Naive thymus-derived CD4-positive, alpha-beta T cell (primary cell): Measurements from ENCODE around the gene CCDC194. TPM values are rescaled to one million over a fixed set of nuclear protein-coding genes. Genes with fewer than 3 reads are reported as not detected.

Experiments used
- ATAC-seq: fragments of 150-1000 bp; cut with Tn5 transposase; 2 replicates; pipeline ENCODE4 v1.10.0; 2021; ENCODE audit warnings: mild to moderate bottlenecking, moderate library complexity
- CTCF ChIA-PET: fragments of 350-600 bp; sonication (Branson Sonifier 250); formaldehyde crosslinking; loops from one replicate; lab custom pipeline; 2021; ENCODE audit warnings: antibody characterized with exemption; lab: Charles Lee
- POLR2A ChIA-PET: fragments of 350-600 bp; sonication (Branson Sonifier 250); formaldehyde crosslinking; loops from one replicate; lab custom pipeline; 2021; ENCODE audit warnings: antibody characterized with exemption, inconsistent platforms; lab: Charles Lee
- DNase-seq, 9 donors: peaks; one replicate each; pipeline versions ENCODE4 v3.0.0 to v3.0.0-alpha.2; 2020 to 2022; ENCODE audit warnings: mixed read lengths in 1 of 9
- H3K27ac ChIP-seq: one replicate; pipeline ENCODE4 v1.7.0; 2013; ENCODE audit warnings: mild to moderate bottlenecking, low read depth, low read length, moderate library complexity
- H3K27me3 ChIP-seq, 2 donors: one replicate each; pipeline ENCODE4 v1.7.0; 2013; ENCODE audit warnings: low read length in 2 of 2, mild to moderate bottlenecking in 2 of 2, moderate library complexity in 2 of 2; ENCODE audit not compliant: control insufficient read depth in 2 of 2, insufficient read depth in 2 of 2
- H3K36me3 ChIP-seq, 3 experiments: 1 replicate in 2 of 3; 2 replicates in 1 of 3; pipeline ENCODE4 v1.7.0; 2013; ENCODE audit warnings: low read length in 3 of 3, mild to moderate bottlenecking in 3 of 3, moderate library complexity in 1 of 3; ENCODE audit not compliant: insufficient read depth in 3 of 3, control insufficient read depth in 2 of 3
- H3K4me1 ChIP-seq, 2 donors: one replicate each; pipeline ENCODE4 v1.7.0; 2013; ENCODE audit warnings: low read length in 2 of 2, mild to moderate bottlenecking in 2 of 2, moderate library complexity in 1 of 2; ENCODE audit not compliant: control insufficient read depth in 2 of 2, insufficient read depth in 2 of 2
- H3K4me3 ChIP-seq: 2 replicates; pipeline ENCODE4 v1.7.0; 2013; ENCODE audit warnings: mild to moderate bottlenecking, low read length
- H3K9me3 ChIP-seq, 3 experiments: 1 replicate in 2 of 3; 2 replicates in 1 of 3; pipeline ENCODE4 v1.7.0; 2013; ENCODE audit warnings: low read length in 3 of 3; ENCODE audit not compliant: control insufficient read depth in 2 of 3
- H3K27ac Mint-ChIP-seq, 9 donors: one replicate each; pipeline ENCODE4 v1.8.0; 2020 to 2022; ENCODE audit warnings: mixed read lengths in 9 of 9, mild to moderate bottlenecking in 8 of 9, moderate library complexity in 5 of 9, inconsistent platforms in 2 of 9
- H3K27me3 Mint-ChIP-seq, 5 donors: one replicate each; pipeline ENCODE4 v1.8.0; 2021 to 2022; ENCODE audit warnings: mixed read lengths in 5 of 5, mild to moderate bottlenecking in 1 of 5
- H3K36me3 Mint-ChIP-seq, 5 donors: one replicate each; pipeline ENCODE4 v1.8.0; 2020 to 2022; ENCODE audit warnings: mixed read lengths in 5 of 5, mild to moderate bottlenecking in 3 of 5, inconsistent platforms in 1 of 5
- H3K4me1 Mint-ChIP-seq, 7 donors: one replicate each; pipeline ENCODE4 v1.8.0; 2020 to 2022; ENCODE audit warnings: mixed read lengths in 7 of 7, mild to moderate bottlenecking in 3 of 7, inconsistent platforms in 1 of 7
- H3K4me3 Mint-ChIP-seq, 10 donors: one replicate each; pipeline ENCODE4 v1.8.0; 2020 to 2022; ENCODE audit warnings: mild to moderate bottlenecking in 10 of 10, mixed read lengths in 10 of 10, moderate library complexity in 6 of 10, inconsistent platforms in 2 of 10
- H3K9me3 Mint-ChIP-seq, 11 donors: one replicate each; pipeline ENCODE4 v1.8.0; 2020 to 2022; ENCODE audit warnings: mixed read lengths in 11 of 11, mild to moderate bottlenecking in 4 of 11, inconsistent platforms in 1 of 11, moderate library complexity in 1 of 11
- intact Hi-C, 2 donors: fragments of 100-400 bp; cut with micrococcal nuclease; formaldehyde crosslinking; loops; one replicate each; pipeline ENCODE4 v1.15.1; 2023
- polyA plus RNA-seq, 2 donors: library from polyadenylated mRNA; unstranded; fragments of 300-500 nt; fragmentation: Illumina TruSeq; gene quantifications; one replicate each; pipeline ENCODE4 v1.2.3, GENCODE V29; 2021
- total RNA-seq, 6 experiments: library from RNA in 5 of 6; stranded (reverse) in 5 of 6; gene quantifications; 1 replicate in 5 of 6; 2 replicates in 1 of 6; pipeline ENCODE4 v1.2.3 and lab custom pipeline; 2021 to 2026

CCDC194 gene
- total and polyA plus RNA-seq, 7 experiments from 2014 or later = 0.47 to 4.8 (median 2.3) TPM; not detected in 2

- ATAC-seq (peak; percentile 99), DNase-seq (peak; percentile 85 to 98 (median 96))
- no peaks in the 10 kb centered on the region for H3K27me3 ChIP-seq
These were observed 25.9 kb upstream of the CCDC194 start, which contains the start of gene MVB12A for GRCh38 chr19:17419621-17420474. Gene MVB12A (plus strand): TSS chr19:17420047. CDS start chr19:17420136, 89 bp downstream.

GRCh38 chr19:17419154-17419620, 25.2 kb upstream of the CCDC194 start:
- Histone ChIP-seq H3K9me3 (no peaks in the 10 kb centered on the region), H3K27me3 (no peaks in the 10 kb centered on the region), H3K36me3 (peaks cover 0 to 22% (median 0%) of the 10 kb centered on the region in 3 experiments), H3K4me3 (peak overlapping the region; percentile 79), H3K4me1 (peaks cover 12 to 15% of the 10 kb centered on the region in 2 donors), H3K27ac (peak overlapping the region; percentile 63)
- Mint-ChIP-seq H3K27me3 (no peaks in the 10 kb centered on the region), H3K36me3 (peaks cover 0 to 15% (median 4%) of the 10 kb centered on the region in 5 donors), H3K4me3 (peak overlapping the region; percentile 87 to 95 (median 91)), H3K4me1 (peaks cover 3 to 25% (median 19%) of the 10 kb centered on the region in 7 donors), H3K9me3 (no peaks in the 10 kb centered on the region), H3K27ac (peak overlapping the region; percentile 71 to 93 (median 89))
- ATAC-seq = no peak
- intact Hi-C loops = loop anchor here (1.0 to 2.0 kb wide), 13 partner anchors 14 to 590 kb away; partner anchors contain the start of genes DDA1 (in 2 of the 2), GTPBP3 (in 2 of the 2), ARRDC2 (in 1 of the 2) and BABAM1 (in 1 of the 2)
- ChIA-PET CTCF (interaction anchor here (0.8 to 1.5 kb wide), 7 partner anchors 13 to 84 kb away, joined by 3 to 7 read pairs (median 5); no protein-coding TSS in a partner anchor), POLR2A (interaction anchor here (0.5 to 3.4 kb wide), 17 partner anchors 8 to 1243 kb away, joined by 3 to 33 read pairs (median 4); partner anchors contain the start of genes BABAM1, BST2, PGLS and SLC27A1)
- DNase-seq = no peak

More at GRCh38 chr19:17419621-17420474, 25.9 kb upstream of the CCDC194 start, which contains the start of gene MVB12A:
- peaks cover 4 to 28% (median 19%) of the 10 kb centered on the region in 7 donors for H3K4me1 Mint-ChIP-seq
- CTCF ChIA-PET = interaction anchor here (0.6 to 1.5 kb wide), 8 partner anchors 13 to 84 kb away, joined by 3 to 7 read pairs (median 4); no protein-coding TSS in a partner anchor
- H3K36me3 ChIP-seq = peaks cover 0 to 18% (median 0%) of the 10 kb centered on the region in 3 experiments
- no peaks in the 10 kb centered on the region for H3K9me3 Mint-ChIP-seq
- H3K4me3 ChIP-seq = peak within 1 kb of the TSS; percentile 79
- peak within 1 kb of the TSS; percentile 73 to 93 (median 89) for H3K27ac Mint-ChIP-seq
- no peaks in the 10 kb centered on the region for H3K9me3 ChIP-seq
- H3K36me3 Mint-ChIP-seq = peaks cover 0 to 13% (median 4%) of the 10 kb centered on the region in 5 donors
- POLR2A ChIA-PET = interaction anchor here (0.5 to 3.4 kb wide), 19 partner anchors 9 to 1242 kb away, joined by 3 to 33 read pairs (median 4); partner anchors contain the start of genes BABAM1, BST2, DDA1 and PGLS
- H3K27me3 Mint-ChIP-seq = no peaks in the 10 kb centered on the region
- H3K27ac ChIP-seq = peak within 1 kb of the TSS; percentile 70
- intact Hi-C loops = loop anchor here (1.0 to 2.0 kb wide), 14 partner anchors 15 to 589 kb away; partner anchors contain the start of genes BST2 (in 2 of the 2), DDA1 (in 2 of the 2), GTPBP3 (in 2 of the 2) and ANO8 (in 1 of the 2)
- peak within 1 kb of the TSS; percentile 87 to 95 (median 91) for H3K4me3 Mint-ChIP-seq
- peaks cover 12 to 15% of the 10 kb centered on the region in 2 donors for H3K4me1 ChIP-seq

- POLR2A ChIA-PET = interaction anchor here (0.6 to 3.4 kb wide), 6 partner anchors 12 to 204 kb away, joined by 3 to 33 read pairs (median 4); partner anchors contain the start of genes BABAM1, BST2 and USE1
- Histone ChIP-seq H3K36me3 (peaks cover 0 to 24% (median 0%) of the 10 kb centered on the region in 3 experiments), H3K27me3 (no peaks in the 10 kb centered on the region), H3K9me3 (no peaks in the 10 kb centered on the region), H3K4me1 (peaks cover 12 to 15% of the 10 kb centered on the region in 2 donors), H3K27ac (no peak overlapping the region), H3K4me3 (no peak overlapping the region)
- CTCF ChIA-PET = interaction anchor here (0.8 to 1.5 kb wide), 3 partner anchors 27 to 83 kb away, joined by 3 to 5 read pairs (median 4); no protein-coding TSS in a partner anchor
- Mint-ChIP-seq H3K4me1 (peaks cover 0 to 25% (median 18%) of the 10 kb centered on the region in 7 donors), H3K36me3 (peaks cover 0 to 17% (median 4%) of the 10 kb centered on the region in 5 donors), H3K9me3 (no peaks in the 10 kb centered on the region), H3K4me3 (peak overlapping the region; percentile 87 to 95 (median 91)), H3K27me3 (no peaks in the 10 kb centered on the region), H3K27ac (peak overlapping the region in 4 of 9 donors; percentile 58 to 89 (median 80))
- ATAC-seq = no peak
- DNase-seq = no peak
- intact Hi-C loops = loop anchor here (1.0 to 2.0 kb wide), 13 partner anchors 13 to 590 kb away; partner anchors contain the start of genes DDA1 (in 2 of the 2), GTPBP3 (in 2 of the 2), ARRDC2 (in 1 of the 2) and BABAM1 (in 1 of the 2)
These were observed 24.7 kb upstream of the CCDC194 start for GRCh38 chr19:17418710-17419109.

- Histone ChIP-seq H3K27ac (no peak overlapping the region), H3K4me1 (peaks cover 6% of the 10 kb centered on the region in 2 donors), H3K36me3 (peaks cover 0 to 35% (median 0%) of the 10 kb centered on the region in 3 experiments), H3K9me3 (no peaks in the 10 kb centered on the region), H3K27me3 (no peaks in the 10 kb centered on the region), H3K4me3 (no peak overlapping the region)
- Mint-ChIP-seq H3K4me3 (no peak overlapping the region), H3K9me3 (no peaks in the 10 kb centered on the region), H3K27ac (no peak overlapping the region), H3K4me1 (peaks cover 8 to 30% (median 19%) of the 10 kb centered on the region in 7 donors), H3K27me3 (no peaks in the 10 kb centered on the region), H3K36me3 (peaks cover 4 to 20% (median 6%) of the 10 kb centered on the region in 5 donors)
- ChIA-PET CTCF (no interaction called here), POLR2A (interaction anchor here (0.6 to 1.3 kb wide), 3 partner anchors 10 to 34 kb away, joined by 3 read pairs; partner anchors contain the start of gene BST2)
- DNase-seq = no peak
- no peak for ATAC-seq
- intact Hi-C loops = no loop called here
These were observed 21.1 kb upstream of the CCDC194 start for GRCh38 chr19:17415121-17415520.

- Mint-ChIP-seq H3K27me3 (no peaks in the 10 kb centered on the region), H3K4me3 (no peak overlapping the region), H3K36me3 (peaks cover 4 to 20% (median 6%) of the 10 kb centered on the region in 5 donors), H3K4me1 (peaks cover 3 to 29% (median 13%) of the 10 kb centered on the region in 7 donors), H3K27ac (no peak overlapping the region), H3K9me3 (no peaks in the 10 kb centered on the region)
- DNase-seq (no peak), ATAC-seq (no peak)
- H3K36me3 ChIP-seq = peaks cover 0 to 35% (median 0%) of the 10 kb centered on the region in 3 experiments
- no peak overlapping the region for H3K4me3 ChIP-seq
- intact Hi-C loops = no loop called here
- CTCF ChIA-PET = no interaction called here
- no peaks in the 10 kb centered on the region for H3K27me3 ChIP-seq
- POLR2A ChIA-PET = no interaction called here
- H3K9me3 ChIP-seq = no peaks in the 10 kb centered on the region
- H3K4me1 ChIP-seq = peaks cover 2% of the 10 kb centered on the region in 2 donors
- no peak overlapping the region for H3K27ac ChIP-seq
These were observed 20.1 kb upstream of the CCDC194 start for GRCh38 chr19:17414097-17414496.
